Neural progenitor cell (in vitro differentiated cells): ENCODE results near the gene SNX10.

Source experiments
- CTCF ChIP-seq: fragments of 200-600 bp; sonication (generic); IDR thresholded peaks from 2 replicates; pipeline ENCODE4 v1.5.1; 2017; ENCODE audit warnings: antibody characterized with exemption, mild to moderate bottlenecking
- EZH2 ChIP-seq: fragments of 200-600 bp; sonication (generic); IDR thresholded peaks from 2 replicates; pipeline ENCODE4 v1.6.1; 2017; ENCODE audit warnings: antibody characterized with exemption, mild to moderate bottlenecking, moderate library complexity

GRCh38 chr7:26379711-26380110 is 88.0 kb downstream of the SNX10 start:
- TF ChIP-seq CTCF (no peak), EZH2 (no peak)
